NCI-H446 (cell line): Measurements from ENCODE around the gene STK4.
"Not testable (repeated sequence)": the region's sequence is repeated elsewhere in the genome, so short reads cannot be mapped to it uniquely, and the experiment has no call there.

Source experiments
- DNase-seq, 2 experiments: peaks; one replicate each; lab custom pipeline; 2025; lab: John Stamatoyannopoulos, UW

The STK4 gene

GRCh38 chr20:45053430-45054351 is 87.4 kb downstream of the STK4 start:
- no peak for DNase-seq

- DNase-seq = no peak
Measured at GRCh38 chr20:45055056-45055455, 88.7 kb downstream of the STK4 start.

GRCh38 chr20:45056473-45057173 is 90.3 kb downstream of the STK4 start:
- no peak for DNase-seq

GRCh38 chr20:45058168-45058850 is 92.0 kb downstream of the STK4 start:
- DNase-seq = no peak

GRCh38 chr20:45059022-45059728 is 92.9 kb downstream of the STK4 start:
- DNase-seq = no peak

- no peak for DNase-seq
Measured at GRCh38 chr20:45060294-45060693, 94.0 kb downstream of the STK4 start.

- DNase-seq = no peak
Measured at GRCh38 chr20:45061244-45061643, 94.9 kb downstream of the STK4 start.

- DNase-seq = not testable (repeated sequence)
Measured at GRCh38 chr20:45063107-45063506, 96.8 kb downstream of the STK4 start.

GRCh38 chr20:45064812-45065211 is 98.5 kb downstream of the STK4 start:
- DNase-seq = no peak

GRCh38 chr20:45066372-45066771 is 100.1 kb downstream of the STK4 start:
- DNase-seq = no peak

- DNase-seq = no peak
Measured at GRCh38 chr20:45067087-45067486, 100.8 kb downstream of the STK4 start.

GRCh38 chr20:45067558-45067957 is 101.2 kb downstream of the STK4 start:
- no peak for DNase-seq

- DNase-seq = no peak
Measured at GRCh38 chr20:45069261-45069660, 102.9 kb downstream of the STK4 start.

- no peak for DNase-seq
Measured at GRCh38 chr20:45070932-45071632, 104.8 kb downstream of the STK4 start.

- DNase-seq = no peak
Measured at GRCh38 chr20:45072066-45072465, 105.8 kb downstream of the STK4 start.

- DNase-seq = no peak
Measured at GRCh38 chr20:45073221-45073620, 106.9 kb downstream of the STK4 start.

- no peak for DNase-seq
Measured at GRCh38 chr20:45077559-45077958, 111.2 kb downstream of the STK4 start.

GRCh38 chr20:45080867-45081624 is 114.7 kb downstream of the STK4 start:
- DNase-seq = peak in 1 of 2 experiments; percentile 28

GRCh38 chr20:45082468-45082867 is 116.2 kb downstream of the STK4 start:
- DNase-seq = no peak

- DNase-seq = no peak
Measured at GRCh38 chr20:45083127-45083526, 116.8 kb downstream of the STK4 start.

GRCh38 chr20:45085289-45085688 is 119.0 kb downstream of the STK4 start:
- DNase-seq = no peak
